Jurkat, Clone E6-1 (cell line): ENCODE measurements around the gene SAMD4A.

ENCODE experiments used
- DNase-seq: peaks from one replicate; pipeline ENCODE4 v3.0.0-alpha.2; 2011; ENCODE audit warnings: low read depth, low spot score
- H3K4me3 ChIP-seq: 2 replicates; pipeline ENCODE4 v1.5.1; 2011; ENCODE audit warnings: mild to moderate bottlenecking, low read length, control low read depth, moderate library complexity

The SAMD4A gene

DNA sequence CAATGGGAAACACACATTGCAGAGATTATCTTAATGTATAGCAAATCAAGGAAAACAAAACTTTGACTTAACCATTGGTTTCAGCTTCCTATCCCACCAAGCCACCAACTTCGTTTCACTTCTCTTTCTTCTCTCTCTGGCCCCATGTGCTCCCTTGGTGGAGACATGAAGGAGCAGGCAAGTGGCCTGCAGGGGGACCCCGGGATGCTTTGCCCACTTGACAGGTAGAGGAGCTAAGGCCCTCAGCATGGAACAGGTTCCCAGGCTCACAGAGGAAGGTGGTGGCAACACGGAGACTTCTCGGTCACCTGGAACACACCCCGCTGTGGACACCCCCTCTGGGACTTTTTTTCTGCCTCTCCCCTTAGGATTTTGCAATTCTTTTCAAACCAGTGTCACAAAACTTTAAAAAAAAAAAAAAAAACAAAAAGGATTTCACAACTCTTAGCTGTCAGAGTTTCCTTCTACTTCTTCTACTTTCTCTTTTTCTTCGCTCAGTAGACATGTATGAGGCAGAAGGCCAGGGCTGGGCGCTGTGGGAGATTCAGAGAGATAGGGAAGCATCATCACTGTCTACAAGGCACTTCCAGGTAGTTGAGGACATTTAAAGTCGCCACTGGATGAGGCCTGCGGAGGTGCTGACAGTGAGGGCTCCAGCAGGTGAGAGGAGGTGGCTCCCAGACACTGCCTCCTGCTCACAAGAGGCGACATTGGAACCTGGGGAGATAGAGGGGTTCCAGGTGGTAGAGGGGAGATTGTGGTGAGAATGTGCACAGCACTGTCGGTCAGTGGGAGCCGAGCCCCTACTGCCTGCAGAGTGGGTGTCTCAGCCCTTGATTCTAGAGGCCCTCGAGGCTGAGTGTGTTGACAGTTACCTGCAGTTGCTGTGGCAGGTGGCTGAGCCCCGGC lies 216.1 kb downstream of the SAMD4A start:
- no peak overlapping the region for H3K4me3 ChIP-seq
- peak; percentile 19 for DNase-seq

DNA sequence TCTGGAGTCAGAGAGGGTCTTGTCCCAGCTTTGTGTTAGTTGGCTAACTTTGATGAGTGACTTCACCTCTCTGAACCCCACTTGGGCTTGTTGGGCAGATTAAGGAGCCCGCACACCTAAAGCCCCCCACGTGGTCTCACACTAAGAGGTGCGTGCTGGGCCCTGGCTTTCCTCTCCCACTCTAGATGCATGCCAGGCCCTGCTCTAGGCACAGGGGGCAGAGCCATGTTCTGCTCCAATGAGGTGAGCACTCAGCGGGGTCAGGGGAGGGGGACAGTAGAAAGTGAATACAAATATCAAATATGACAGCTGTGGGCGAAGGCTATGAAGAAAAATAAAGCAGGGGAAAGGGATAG lies 216.7 kb downstream of the SAMD4A start:
- no peak for DNase-seq
- no peak overlapping the region for H3K4me3 ChIP-seq

DNA sequence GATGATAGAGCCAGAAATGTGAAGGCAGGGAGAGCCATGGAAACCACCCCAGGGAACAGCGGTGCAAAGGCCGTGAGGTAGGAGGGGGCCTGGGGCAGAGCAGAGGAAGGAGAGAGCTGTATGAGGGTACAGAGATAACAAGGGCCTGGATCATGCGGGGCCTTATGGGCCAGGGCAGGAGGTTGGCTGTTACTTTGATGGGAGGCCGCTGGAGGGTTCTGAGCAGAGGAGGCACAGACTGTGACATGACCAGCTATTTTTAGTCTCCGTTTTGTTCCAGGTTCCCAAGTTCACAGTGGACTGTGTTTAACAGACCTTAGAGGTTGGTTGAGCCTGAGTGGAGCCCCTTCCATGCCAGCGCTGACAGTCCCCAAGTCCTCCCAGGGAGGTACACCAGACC lies 217.1 kb downstream of the SAMD4A start:
- no peak for DNase-seq
- H3K4me3 ChIP-seq = no peak overlapping the region

DNA sequence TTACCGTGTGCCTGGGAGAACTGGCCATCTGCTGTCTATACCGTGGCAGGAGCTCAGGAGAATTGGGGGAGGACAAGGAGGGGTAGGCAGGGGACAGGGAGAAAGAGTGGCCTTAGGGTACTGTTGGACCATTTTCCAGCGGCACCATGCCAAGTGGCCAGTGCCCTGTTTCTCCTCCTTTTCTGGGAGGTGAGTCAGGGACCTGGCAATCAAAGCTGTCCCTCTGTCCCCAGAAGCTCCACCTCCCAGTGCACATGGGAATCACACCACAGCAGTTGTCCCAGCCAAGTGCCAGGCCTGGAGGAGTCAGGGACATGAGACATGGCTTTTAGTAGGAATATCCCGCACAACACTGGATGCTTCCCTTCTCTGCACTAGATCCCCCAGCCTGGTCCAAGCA lies 217.7 kb downstream of the SAMD4A start:
- no peak overlapping the region for H3K4me3 ChIP-seq
- DNase-seq = no peak

GRCh38 chr14:54785136-54785777 lies 218.3 kb downstream of the SAMD4A start:
- DNase-seq = no peak
- H3K4me3 ChIP-seq = no peak overlapping the region

DNA sequence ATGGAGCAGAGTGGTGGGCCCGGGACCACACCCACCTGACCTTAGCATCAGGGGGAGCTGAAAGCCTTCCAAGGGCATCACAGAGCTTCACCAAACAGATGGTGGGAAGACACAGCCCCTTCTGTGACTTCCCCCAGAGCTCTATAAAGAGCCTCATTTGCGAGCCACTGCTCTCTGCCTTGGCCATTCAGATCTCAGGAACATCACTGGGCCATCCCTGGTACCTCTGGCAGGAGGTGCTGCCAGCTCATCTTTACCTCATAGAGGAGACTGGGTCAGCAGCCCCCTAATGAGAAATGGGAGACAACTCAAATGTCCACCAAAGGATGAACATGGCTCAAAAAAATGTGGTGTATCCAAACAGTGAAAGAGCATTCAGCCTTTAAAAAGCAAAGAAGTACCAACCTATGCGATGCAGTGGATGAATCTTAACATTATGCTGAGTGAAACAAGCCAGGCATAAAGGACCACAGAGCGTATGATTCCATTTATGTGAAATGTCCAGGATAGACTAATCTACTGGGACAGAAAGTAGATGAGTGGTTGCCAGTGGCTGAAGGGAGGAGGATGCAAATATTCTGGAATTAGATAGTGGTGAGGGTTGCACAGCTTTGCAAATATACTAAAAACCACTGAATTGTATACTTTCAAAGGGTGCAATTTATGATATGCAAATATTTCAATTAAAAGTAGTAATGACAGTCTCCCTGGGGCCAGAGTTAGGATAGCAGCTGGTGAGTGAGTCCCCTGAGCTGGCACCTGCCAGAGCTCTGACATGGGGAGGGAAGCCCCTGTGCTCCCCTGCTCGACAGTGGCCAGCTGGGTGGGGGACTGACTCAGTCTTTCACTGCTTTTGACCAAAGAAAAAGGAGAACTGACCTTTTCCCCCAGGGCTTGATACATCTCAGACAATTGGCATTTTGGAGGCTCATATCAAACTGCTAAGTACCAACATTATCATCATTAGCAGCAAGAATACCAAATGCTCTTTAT lies 219.1 kb downstream of the SAMD4A start:
- no peak overlapping the region for H3K4me3 ChIP-seq
- DNase-seq = no peak

DNA sequence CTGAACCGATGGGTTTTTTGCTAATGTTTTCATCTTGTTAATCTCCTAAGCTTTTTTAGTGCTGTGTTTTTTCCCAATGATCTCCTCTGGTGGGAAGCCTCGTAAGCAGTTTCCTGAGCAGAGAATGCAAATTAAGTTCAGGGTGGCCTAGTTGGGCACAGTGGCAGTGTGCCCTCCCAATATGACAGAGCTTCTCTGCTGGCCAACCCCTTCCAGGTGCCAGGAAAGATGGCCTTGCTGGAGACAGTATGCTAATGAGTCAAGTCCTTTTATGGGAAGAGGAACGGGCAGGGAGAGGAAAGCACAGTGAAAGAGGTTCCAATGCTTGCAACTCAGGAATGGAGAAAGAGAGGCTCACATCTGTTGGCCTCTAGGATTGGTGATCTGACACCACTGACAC lies 219.9 kb downstream of the SAMD4A start:
- DNase-seq = no peak
- H3K4me3 ChIP-seq = no peak overlapping the region

- DNase-seq = no peak
- no peak overlapping the region for H3K4me3 ChIP-seq
Observed at GRCh38 chr14:54787261-54787660, 220.3 kb downstream of the SAMD4A start.

DNA sequence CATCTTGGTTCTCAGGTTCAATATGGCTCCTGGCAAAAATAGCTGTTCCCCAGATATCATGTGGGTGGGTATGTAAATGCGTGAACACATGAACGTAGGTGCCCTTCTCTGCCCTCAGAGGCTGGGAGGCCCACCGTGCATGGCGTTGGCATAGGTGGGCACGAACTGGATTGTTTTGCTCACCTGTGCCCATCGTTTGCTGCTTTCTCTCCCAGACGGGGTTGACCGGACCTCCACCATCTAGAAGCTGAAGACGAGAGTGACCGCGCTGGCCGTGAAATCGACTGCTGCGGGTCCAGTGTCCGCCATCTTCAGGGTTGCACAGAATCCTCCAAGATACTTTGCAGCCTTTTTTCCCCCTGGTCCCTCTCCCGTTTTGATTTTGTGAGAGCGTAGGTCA lies 221.8 kb downstream of the SAMD4A start:
- H3K4me3 ChIP-seq = no peak overlapping the region
- no peak for DNase-seq

GRCh38 chr14:54789166-54789565 lies 222.2 kb downstream of the SAMD4A start:
- H3K4me3 ChIP-seq = no peak overlapping the region
- no peak for DNase-seq

- DNase-seq = no peak
Observed at GRCh38 chr14:54789781-54790480, 223.0 kb downstream of the SAMD4A start.

GRCh38 chr14:54791001-54791400 lies 224.1 kb downstream of the SAMD4A start:
- DNase-seq = no peak
- H3K4me3 ChIP-seq = no peak overlapping the region

More at GRCh38 chr14:54789781-54790480, 223.0 kb downstream of the SAMD4A start:
- H3K4me3 ChIP-seq = no peak overlapping the region

DNA sequence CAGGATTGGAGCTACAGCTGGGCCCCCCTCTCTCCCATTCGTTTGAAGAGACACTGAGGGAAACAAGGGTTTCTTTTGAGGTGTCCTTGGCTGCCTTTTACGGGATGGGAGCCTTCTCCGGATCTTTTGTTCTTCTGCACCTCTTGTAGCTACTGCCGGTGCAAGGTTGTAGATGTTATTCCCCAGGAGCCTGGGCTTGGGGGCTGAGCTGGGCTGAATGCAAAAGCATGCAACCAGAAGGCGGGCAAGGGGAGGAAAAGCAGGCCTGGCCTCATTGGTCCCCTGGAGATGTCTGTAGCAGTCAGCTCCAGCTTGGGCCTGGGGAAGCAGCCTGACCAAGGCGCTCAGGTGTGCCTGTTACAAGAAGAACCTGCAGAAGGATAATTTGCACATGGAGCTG lies 225.4 kb downstream of the SAMD4A start:
- no peak overlapping the region for H3K4me3 ChIP-seq
- DNase-seq = no peak

- H3K4me3 ChIP-seq = no peak overlapping the region
- no peak for DNase-seq
Observed at GRCh38 chr14:54794159-54794558, 227.2 kb downstream of the SAMD4A start.

DNA sequence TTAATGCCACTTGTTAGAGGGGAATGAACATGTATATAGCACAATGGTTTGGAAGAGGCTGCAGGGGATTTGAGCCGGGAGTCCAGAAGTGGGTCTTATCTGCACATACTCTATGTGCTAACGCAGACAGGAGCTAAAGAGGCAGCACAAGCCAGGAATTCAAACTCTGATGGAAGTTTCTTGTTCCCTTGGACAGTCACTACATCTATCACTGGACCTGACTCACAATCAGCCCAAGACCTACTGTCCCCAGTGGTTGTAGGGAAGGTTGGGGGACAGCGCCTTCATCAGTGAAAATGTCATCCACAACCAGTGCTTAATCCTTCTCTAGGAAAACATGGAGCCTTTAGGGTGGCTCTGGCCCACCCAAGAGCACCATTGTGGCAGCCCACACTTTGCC lies 227.9 kb downstream of the SAMD4A start:
- H3K4me3 ChIP-seq = no peak overlapping the region
- no peak for DNase-seq

- no peak for DNase-seq
- no peak overlapping the region for H3K4me3 ChIP-seq
Observed at GRCh38 chr14:54796961-54797360, 230.0 kb downstream of the SAMD4A start.

- no peak overlapping the region for H3K4me3 ChIP-seq
- no peak for DNase-seq
Observed at GRCh38 chr14:54797556-54797955, 230.6 kb downstream of the SAMD4A start.

GRCh38 chr14:54797986-54798385 lies 231.1 kb downstream of the SAMD4A start:
- H3K4me3 ChIP-seq = no peak overlapping the region
- DNase-seq = no peak
